HG02981 (cell line): ENCODE results near the gene SH3GL2.

ENCODE experiments used
- ATAC-seq: cut with Tn5 transposase; IDR thresholded peaks from one replicate; pipeline ENCODE4 v1.9.1; 2021; ENCODE audit warnings: mild to moderate bottlenecking, moderate library complexity; ENCODE audit not compliant: unreplicated experiment

Gene SH3GL2

DNA sequence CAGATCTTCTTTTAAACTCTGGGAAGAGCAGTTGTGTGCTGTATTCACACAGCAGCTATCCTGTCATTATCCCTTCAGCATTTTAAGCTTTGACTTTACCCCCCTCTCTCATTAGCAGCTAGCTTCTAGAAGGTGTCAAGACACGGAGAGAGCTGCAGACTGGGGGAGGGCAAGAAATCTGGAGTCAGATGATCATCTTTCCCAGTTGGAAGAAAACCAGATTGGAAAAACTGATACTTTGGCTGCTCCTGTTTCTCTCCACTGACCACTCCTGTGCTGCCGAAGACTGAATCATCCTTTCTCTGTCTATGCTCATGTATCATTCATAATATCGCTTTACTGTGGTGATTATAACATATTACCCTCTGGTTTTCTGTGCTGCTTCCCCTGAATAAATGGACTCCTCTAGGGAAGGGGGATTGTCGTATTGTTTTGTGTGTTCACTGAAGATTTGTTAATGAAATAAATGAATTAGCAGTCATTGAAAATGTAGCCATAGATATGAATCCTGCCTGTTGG, 75.1 kb downstream of the SH3GL2 start:
- ATAC-seq, result no peak

DNA sequence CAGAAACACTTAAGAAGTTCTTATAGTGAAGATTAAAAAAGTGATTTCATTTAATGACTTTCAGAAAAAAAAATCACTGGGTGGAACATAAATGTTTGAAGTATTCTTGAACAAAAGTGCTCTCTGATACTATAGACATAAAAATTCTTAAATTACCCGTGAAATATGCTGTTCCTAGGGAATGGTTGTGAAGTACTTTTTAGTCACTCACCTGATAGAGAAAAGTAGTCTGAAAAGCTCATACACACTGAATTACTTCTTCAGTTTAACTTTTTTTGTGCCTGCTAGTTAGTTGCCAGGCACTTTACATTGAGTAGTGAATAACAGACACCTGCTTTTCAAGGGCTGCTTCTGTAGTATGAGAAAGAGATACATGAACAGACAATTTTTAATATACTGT, 78.0 kb downstream of the SH3GL2 start:
- ATAC-seq, result no peak

DNA sequence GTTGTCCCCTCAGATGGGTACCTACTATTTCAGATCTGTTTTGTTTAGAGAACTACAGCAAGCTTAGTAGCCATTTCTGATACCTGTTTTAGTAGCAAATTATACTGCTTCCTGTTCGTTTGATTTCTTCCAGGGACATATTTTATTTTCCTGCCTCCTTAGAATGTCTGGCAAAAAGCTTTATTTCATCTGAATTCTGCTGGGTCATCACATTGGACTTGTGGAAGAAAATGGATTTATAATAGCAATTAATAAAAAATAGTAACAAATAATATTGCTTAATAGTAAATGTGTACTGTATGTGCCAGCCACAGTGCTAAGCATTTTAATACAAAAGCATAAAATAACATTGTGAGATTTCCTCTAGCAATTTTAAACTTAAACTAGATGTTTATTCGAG, 79.4 kb downstream of the SH3GL2 start:
- ATAC-seq, result no peak

DNA sequence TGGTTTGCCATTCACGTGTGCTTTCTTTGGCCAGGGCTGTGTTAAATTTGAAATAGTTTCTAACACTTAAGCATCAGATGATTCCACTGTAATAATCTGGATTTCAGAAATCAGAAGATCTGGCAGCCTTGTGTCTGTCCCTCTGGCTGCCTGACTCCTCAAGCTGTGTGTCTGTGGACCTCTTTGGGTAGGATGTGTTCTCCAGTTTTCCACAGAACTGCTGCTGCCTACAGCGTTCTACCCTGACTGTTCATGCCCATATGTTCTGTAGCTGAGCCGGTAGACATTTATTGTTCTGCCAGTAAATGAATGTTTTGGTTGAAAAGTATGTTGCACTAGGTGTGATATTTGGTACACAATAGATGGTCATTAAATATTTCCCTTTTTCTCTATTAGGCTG, 81.3 kb downstream of the SH3GL2 start:
- ATAC-seq, result no peak

DNA sequence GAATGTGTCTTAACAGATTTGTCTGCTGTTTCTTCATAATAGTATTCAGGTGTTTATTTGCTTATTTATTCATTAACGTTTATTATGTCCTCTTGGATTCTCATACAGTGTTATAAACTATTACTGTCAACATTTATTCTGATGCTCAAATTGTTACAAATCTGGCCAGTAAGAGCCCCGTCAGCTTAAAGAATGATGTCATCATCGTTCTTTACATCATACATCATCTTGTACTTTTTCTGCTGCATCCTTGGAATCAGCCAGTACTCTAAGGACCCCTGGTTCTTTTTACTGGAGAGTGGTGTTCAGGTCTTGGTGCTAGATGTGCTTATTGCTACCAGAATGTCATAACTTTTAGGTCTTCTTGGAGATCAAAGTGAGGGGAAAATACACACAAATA, 86.6 kb downstream of the SH3GL2 start:
- no peak for ATAC-seq

DNA sequence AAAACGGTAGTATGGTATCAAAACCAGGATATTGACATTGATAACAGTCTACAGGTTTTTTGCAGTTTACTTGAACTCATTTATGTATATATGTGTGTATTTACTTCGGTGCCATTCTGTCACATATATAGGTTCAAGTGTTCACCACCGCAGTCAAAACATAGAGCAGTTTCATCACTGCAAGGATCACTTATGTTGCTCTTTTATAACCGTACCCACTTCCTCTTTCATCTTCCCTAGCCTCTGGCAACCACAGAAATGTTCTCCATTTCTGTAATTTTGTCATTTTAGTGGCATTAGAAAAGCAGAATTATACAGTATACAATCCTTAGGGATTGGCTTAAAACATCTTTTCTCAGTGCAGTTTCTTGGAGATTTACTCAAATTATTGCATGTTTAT, 90.3 kb downstream of the SH3GL2 start:
- no peak for ATAC-seq

DNA sequence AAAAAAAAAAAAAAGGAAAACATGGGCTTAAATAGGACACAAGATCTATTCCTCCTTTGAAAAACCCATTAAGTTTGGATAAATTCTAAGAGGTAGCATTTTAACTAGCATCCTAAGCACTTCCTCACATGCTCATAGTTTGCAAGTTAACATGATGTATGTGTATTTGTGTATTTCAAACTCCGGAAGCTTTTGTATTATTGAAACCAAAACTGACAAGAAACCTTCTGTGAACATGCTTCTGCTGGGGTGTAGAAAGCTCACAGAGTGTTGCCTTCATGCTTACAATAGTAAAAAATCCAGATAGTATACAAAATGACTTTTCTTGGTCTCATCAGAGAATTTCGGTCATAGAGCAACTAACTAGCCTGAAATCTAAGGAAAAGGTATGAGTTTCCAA, 103.8 kb downstream of the SH3GL2 start:
- no peak for ATAC-seq

DNA sequence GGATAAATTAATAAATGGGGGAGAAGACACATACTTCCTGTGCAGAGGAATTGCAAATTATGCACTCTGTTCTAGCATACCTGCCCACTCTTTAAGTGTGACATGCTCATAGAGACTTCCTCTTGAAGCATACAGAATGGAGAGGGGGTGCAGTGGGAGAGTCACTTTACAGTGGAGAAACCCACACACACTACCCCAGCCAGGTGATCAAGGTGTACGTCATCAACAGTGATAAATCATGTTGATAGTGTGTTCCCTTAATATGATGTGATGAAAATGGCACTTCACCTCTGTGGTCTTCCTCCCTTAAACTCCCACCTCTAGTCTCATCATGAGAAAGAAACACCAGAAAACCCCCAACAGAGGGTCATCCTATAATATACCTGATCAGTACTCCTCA, 110.0 kb downstream of the SH3GL2 start:
- no peak for ATAC-seq

DNA sequence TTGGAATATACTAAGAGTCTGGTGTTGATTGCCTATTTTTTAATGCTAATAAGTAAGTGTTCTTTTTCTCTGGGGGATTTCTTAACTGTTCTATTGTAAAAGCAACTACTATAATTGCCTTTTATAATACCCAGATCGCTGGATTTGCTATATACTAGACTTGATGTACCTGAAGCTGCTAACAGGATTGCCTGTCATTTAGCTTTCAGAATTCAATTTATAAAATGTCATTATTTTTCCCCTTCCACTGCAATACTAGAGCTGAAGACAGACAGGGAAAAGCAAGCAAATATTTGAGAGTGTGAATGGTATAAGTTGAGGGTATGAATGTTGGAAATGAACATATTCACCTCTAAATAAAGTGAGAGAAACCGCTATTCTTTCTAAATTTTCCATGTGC, 115.5 kb downstream of the SH3GL2 start:
- ATAC-seq, result no peak

DNA sequence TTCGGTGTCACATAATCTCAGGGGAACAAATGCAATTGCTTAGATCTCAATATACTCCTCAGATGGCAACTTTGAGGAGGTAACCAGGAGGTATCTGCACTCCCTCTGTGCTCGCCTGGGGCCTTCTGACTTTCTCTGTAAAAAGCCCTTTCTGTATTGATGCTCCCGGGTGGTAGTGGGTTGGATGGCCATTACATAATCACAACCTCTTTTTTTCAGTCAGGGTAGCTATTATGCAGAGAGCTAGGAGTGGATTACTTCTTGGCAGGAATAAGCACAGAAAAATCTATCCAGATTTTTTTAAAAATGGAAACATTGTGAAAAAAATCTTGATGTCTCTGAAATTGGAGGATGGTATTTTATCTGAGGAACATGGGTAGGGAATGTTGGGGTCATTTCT, 116.6 kb downstream of the SH3GL2 start:
- no peak for ATAC-seq

DNA sequence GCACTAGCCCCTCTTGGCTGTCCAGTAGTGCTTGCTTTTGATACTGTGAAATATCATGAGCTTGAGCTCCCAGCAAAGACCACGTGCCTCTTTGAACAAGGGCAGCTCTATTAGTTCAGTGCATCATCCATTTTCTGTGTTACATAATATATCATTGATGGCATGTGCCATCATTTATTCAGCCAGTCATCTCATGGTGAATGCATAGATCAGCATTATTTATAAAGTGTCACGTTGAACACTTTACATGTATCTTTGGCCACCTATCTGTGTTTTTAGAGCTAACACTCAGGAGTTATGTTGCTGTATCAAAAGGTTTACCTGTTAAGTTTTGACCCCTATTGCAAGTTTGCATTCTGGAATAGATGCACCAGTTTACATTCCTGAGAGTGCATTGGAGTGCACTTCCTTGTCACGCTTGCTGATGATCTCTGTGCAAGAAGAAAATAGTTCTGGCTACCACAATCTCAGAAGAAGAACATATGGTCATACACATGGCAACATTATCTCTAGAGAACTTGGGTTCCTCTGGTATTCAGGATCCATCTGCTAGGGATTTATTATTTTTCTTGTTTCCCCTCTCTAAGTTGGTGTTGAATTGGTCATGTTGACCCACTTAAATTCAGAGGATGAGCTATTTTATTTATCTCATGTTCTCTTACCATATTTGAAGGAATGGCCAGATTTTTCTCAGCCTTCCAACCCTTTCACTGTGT, 120.9 kb downstream of the SH3GL2 start:
- no peak for ATAC-seq

DNA sequence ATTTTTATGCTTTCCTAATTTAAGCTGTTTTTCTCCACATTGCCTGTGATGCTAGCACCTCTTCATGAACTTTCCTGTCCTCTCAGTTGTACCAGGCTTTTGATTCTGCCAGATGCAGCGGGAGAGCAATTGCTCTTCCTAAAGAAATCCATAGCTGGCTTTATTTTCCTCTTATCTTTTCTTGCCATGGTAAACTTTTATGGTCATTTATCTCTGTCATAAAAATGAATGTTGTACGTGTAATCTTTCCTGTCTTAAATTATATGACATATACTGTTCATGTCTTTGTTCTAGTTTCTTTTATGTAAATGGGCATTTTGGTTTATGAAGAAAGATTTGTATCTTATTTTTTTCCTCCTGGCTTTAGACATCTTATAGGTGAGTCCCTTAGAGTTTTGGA, 127.5 kb downstream of the SH3GL2 start:
- no peak for ATAC-seq

DNA sequence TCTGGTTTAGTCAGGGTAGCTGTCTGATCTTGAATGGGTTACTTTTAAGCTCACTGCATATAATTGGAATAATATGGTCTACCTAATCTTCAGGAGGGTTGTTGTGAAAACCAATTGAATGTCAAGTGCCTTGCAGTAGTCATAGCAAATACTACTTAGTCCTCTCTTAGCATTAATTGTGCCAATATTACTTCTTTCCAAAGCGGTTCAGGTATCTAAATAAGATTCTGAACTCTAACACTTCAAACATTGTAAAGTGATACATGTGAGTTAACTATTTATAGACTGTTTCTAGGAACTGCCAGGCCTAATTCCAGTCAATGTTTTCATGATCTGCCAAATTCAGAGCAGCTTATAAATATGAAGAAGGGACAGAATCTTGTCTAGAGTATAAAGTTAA, 140.2 kb downstream of the SH3GL2 start:
- no peak for ATAC-seq

DNA sequence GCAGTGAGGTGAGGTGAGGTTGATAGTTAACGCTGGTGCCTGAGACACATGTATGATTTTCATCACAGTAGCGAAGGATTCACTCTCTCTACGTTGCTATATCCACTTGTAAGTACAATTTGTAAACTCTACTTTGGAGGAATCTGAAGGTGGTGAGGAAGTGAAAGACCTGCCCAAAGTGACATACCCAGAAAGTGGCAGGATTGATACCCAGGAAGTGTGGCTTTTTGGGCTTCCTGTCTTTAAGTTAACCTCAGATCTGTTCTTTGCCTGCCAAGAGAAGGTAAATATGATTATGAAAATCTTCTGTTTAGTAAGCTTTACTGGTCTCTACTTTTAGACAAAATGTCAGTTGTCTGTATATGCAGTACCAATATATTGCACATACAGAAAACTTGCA, 143.1 kb downstream of the SH3GL2 start:
- ATAC-seq, result no peak

DNA sequence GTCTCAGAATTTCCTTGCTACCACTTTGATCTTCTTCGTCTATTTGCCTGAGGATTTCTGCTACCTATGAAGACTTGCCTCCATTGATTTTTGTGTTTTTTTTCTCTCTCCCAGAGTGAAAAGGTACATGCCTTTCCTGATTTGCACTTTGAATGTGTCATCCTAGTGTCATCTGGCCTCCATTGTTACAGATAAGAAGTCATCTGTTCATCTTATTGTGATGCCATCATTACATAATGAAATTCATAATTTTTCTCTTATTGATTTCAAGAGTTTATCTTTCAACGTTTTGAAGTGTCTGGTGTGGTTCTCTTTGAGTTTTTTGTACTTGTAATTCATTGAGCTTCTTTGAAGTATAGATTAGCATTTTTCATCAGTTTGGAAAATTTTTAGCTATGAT, 144.8 kb downstream of the SH3GL2 start:
- ATAC-seq, result no peak

DNA sequence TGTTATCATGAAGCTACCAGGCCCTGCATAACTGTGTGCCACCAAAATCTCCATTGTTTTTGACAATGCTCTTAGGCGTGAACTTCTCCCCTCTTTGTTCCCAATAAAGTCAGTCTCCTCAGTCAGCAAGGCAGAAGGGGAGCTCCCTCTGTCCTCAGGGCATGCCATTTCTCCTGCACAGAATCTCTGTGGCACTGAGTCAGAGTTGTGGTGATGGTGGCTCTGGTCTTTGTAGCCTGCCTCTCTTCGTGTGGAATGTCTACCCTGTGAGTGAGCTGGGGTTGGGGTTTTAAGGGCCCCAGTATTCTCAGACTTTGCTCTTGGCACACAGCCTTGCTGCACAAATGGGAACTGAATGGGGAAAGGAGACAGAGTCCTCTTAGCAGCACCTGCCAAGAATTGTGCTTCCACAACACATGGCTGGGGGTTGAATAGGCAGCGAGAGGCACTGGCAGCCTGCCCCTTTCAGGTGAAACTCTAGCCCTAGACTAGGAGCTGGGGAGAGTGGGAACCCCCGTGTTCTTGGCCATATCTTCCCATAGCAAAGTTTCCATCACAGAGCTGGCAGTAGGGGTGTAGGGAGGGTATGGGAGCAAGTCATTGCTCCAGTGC, 146.6 kb downstream of the SH3GL2 start:
- ATAC-seq, result no peak

DNA sequence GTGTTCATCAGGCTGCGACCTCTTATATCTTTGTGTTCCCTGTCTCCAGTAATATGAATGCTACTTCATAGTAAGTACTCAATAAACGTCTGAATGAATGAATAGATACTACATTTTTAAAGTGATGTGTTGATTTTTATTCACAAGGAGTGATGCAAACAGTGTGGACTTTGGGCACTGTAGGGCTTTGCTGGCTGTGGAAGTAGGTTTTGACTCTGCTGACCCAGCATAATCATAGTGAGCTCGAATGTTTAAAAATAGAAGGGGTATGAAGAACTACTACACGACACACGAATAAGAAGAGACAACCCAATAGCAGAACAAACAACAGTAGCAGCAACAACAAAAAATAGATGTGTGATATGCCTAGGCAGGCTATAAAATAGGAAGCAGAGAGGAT, 147.4 kb downstream of the SH3GL2 start:
- no peak for ATAC-seq

DNA sequence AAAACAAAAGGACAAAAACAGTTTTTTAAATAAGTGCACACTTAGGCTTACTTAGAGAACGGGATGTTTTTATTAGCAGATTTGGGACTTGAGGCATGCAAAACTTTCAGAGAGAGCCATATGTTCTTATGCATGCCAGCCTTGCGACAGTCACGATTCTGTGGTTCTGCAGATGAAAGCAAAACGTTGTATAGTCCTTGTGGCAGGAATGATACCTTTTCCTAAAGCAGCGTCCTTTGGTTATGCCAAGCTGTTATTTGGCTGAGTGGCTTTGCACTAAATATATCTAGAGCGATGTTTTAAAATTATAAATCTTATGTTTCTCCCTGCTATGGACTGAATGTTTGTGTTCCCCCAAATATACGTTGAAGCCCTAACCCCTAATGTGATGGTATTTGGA, 152.0 kb downstream of the SH3GL2 start:
- no peak for ATAC-seq

DNA sequence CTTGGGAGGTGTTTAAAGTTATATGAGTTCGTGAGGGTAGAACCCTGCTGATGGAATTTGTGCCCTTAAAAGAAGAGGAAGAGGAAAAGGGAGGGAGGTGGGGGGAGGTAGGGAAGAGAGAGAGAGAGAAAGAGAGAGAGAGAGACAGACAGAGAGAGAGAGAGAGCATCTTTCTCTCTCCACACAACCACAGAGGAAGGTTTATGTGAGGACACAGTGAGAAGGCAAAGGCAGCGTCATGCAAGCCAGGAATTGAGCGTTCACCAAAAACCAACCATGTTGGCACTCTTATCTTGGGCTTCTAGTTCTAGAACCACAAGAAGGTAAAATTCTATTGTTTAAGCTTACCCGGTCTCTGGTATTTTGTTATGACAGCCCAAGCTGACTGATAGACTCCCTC, 152.4 kb downstream of the SH3GL2 start:
- no peak for ATAC-seq

DNA sequence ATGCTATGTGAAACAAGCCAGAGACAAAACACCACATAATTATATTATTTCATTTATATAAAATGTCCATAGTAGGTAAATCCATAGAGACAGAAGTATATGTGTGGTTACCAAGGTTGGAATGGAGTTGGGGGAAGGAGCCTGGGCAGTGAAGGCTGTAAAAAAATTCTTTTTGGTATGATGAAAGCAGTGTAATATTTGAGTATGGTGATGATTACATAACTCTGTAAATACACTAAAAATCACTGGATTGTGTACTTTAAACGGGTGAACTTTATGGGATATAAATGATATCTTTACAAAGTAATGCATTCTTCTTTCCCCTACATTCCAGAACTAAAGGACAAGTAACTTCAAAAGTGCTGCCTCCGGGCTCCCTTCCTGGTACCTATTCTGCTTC, 155.8 kb downstream of the SH3GL2 start:
- no peak for ATAC-seq

DNA sequence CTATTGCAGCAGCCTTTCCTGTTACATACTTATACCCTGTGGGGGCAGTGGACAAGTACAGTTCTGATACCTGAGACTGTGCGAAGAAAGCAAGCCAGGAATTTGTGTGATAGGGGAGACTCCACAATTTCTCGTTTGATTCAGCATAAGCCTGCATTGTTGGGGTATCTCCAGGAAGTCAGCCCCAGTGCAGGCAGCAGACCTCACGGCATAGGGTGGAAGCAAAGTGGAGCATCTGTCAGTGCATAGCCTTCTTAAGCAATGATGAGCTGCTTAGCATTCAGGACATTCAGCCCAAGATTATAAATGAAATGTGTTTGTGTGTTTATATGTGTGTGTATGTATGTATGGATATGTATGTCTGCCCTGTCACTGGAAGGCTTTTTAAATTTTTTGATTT, 157.0 kb downstream of the SH3GL2 start:
- no peak for ATAC-seq

DNA sequence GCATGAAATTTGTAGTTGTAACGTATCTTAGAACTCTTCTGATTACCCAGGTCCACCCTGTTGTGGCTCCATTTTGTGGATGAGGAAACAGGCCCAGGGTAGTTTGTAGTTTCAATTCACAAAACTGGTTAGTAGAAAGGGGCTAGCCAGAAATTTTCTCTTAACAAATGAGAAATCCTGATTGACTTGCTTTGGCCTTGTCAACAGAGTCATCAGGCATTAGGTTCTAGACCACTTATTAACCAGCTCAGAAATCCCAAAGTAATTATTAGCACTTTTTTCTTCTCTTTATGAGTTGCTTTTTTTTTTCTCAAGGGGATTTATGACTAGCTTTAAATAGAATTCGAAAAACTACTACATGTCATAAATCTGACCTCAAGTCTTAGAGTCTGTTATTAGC, 160.2 kb downstream of the SH3GL2 start:
- ATAC-seq, result no peak

DNA sequence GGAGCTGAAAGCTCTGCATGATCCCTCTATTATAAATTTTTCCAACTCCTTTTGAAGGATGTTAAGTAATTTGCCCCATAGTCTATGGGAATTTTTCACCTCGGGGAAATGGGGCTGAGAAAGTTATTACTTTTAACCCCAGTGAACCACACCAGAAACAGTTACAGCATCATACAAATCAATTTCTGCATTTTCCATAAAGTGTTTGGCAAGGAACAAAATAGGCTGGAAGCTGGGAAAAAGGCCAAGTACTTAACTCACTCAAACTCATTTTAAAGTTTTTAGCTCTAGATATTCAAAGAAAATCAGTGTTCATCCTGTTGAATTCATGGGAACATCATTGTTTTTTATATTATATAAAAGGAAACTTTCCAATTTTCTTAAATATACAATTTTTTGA, 160.9 kb downstream of the SH3GL2 start:
- no peak for ATAC-seq
